Fibroblast of skin of right biceps (primary cell): ENCODE data around the gene MYORG.

Experiments used
- DNase-seq: peaks from one replicate; pipeline ENCODE4 v3.0.0-alpha.2; 2013

MYORG gene

GRCh38 chr9:34331196-34331595, 45.5 kb downstream of the MYORG start:
- DNase-seq, result no peak

GRCh38 chr9:34328987-34329832, 47.5 kb downstream of the MYORG start, which contains the start of the genes KIF24 and NUDT2:
KIF24 (minus strand) TSS chr9:34329268; CDS start chr9:34311346, 17,922 bp downstream.
NUDT2 (plus strand) TSS chr9:34329569; CDS start chr9:34339040, 9,471 bp downstream.
- DNase-seq, result peak; percentile 100

- no peak for DNase-seq
Observed at GRCh38 chr9:34328500-34328986, 48.2 kb downstream of the MYORG start.

GRCh38 chr9:34326690-34327089, 50.0 kb downstream of the MYORG start:
- no peak for DNase-seq

GRCh38 chr9:34322899-34323591, 53.7 kb downstream of the MYORG start:
- DNase-seq, result no peak

GRCh38 chr9:34321451-34321850, 55.2 kb downstream of the MYORG start:
- DNase-seq, result no peak

- no peak for DNase-seq
Observed at GRCh38 chr9:34318163-34318790, 58.4 kb downstream of the MYORG start.

- no peak for DNase-seq
Observed at GRCh38 chr9:34317436-34317835, 59.3 kb downstream of the MYORG start.
